ENCODE results near the gene CTDSPL.

DNA sequence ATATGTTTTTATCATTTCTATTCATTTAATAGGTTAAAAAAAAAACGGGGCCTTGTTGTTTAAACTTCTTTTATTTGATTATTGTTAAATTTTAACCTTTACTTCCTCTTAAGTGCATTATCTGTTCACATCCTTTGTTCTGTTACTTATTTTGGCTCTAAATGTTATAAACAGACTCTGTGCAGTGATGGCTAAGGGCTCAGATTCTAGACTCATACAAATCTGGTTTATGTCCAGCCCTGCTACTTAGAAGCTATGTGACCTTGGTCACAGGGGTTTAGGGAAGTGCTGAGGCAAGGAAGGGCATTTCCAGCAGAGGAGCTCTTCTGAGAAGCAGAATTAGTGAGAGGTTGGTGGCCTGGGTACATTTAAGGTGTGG is 73.6 kb downstream of the CTDSPL start:
- TF ChIP-seq, protein P1, sequence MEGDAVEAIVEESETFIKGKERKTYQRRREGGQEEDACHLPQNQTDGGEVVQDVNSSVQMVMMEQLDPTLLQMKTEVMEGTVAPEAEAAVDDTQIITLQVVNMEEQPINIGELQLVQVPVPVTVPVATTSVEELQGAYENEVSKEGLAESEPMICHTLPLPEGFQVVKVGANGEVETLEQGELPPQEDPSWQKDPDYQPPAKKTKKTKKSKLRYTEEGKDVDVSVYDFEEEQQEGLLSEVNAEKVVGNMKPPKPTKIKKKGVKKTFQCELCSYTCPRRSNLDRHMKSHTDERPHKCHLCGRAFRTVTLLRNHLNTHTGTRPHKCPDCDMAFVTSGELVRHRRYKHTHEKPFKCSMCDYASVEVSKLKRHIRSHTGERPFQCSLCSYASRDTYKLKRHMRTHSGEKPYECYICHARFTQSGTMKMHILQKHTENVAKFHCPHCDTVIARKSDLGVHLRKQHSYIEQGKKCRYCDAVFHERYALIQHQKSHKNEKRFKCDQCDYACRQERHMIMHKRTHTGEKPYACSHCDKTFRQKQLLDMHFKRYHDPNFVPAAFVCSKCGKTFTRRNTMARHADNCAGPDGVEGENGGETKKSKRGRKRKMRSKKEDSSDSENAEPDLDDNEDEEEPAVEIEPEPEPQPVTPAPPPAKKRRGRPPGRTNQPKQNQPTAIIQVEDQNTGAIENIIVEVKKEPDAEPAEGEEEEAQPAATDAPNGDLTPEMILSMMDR (IDR thresholded peaks at IDR 0.05; ENCODE audit: low read depth, low read length, missing input control): no peak
- TF ChIP-seq RXRA (IDR thresholded peaks at IDR 0.05) (peak in 1 of 2 donors; percentile 32), RAD21 (IDR thresholded peaks at IDR 0.05) (peak in 1 of 2 donors; percentile 17)
